Activated naive CD8-positive, alpha-beta T cell treated with anti-CD3 and anti-CD28 coated beads, Interleukin-2, amount 10 ng/mL, durations not matched to agents 7 days and 5 days (primary cell): ENCODE data around the gene TIGAR. TPM values are rescaled to one million over a fixed set of nuclear protein-coding genes. Genes with fewer than 3 reads are reported as not detected.

Source experiments
- ATAC-seq: fragments of 150-1000 bp; cut with Tn5 transposase; one replicate; pipeline ENCODE4 v1.10.0; 2021; ENCODE audit warnings: low read depth, moderate library complexity
- POLR2A ChIA-PET: fragments of 350-600 bp; sonication (Branson Sonifier 250); formaldehyde crosslinking; loops from one replicate; lab custom pipeline; 2021; ENCODE audit warnings: antibody characterized with exemption; lab: Charles Lee
- DNase-seq: peaks from one replicate; pipeline ENCODE4 v3.0.0; 2021
- H3K27ac Mint-ChIP-seq: one replicate; pipeline ENCODE4 v1.8.0; 2022; ENCODE audit warnings: mild to moderate bottlenecking, mixed read lengths
- H3K27me3 Mint-ChIP-seq: one replicate; pipeline ENCODE4 v1.8.0; 2022; ENCODE audit warnings: mild to moderate bottlenecking, moderate library complexity, mixed read lengths
- H3K36me3 Mint-ChIP-seq: one replicate; pipeline ENCODE4 v1.8.0; 2021; ENCODE audit warnings: mild to moderate bottlenecking, mixed read lengths
- H3K4me1 Mint-ChIP-seq: one replicate; pipeline ENCODE4 v1.8.0; 2021; ENCODE audit warnings: mixed read lengths
- H3K4me3 Mint-ChIP-seq: one replicate; pipeline ENCODE4 v1.8.0; 2022; ENCODE audit warnings: mild to moderate bottlenecking, moderate library complexity, mixed read lengths
- H3K9me3 Mint-ChIP-seq: one replicate; pipeline ENCODE4 v1.8.0; 2021; ENCODE audit warnings: mixed read lengths
- total RNA-seq, 2 experiments: library from RNA; stranded (reverse); gene quantifications; one replicate each; pipeline ENCODE4 v1.2.3, GENCODE V29; 2021

Gene TIGAR
- total RNA-seq, 2 experiments from 2014 or later = 9.7 to 11.4 TPM

GRCh38 chr12:4379405-4379804 is 58.4 kb downstream of the TIGAR start, which contains the start of gene FGF23:
TSS of gene FGF23 (minus strand) at chr12:4379712. CDS start at chr12:4379582, 130 bp downstream.
- Mint-ChIP-seq H3K4me1 (no peaks in the 10 kb centered on the region), H3K9me3 (no peaks in the 10 kb centered on the region), H3K27ac (no peak within 1 kb of the TSS), H3K27me3 (peaks cover 53% of the 10 kb centered on the region), H3K36me3 (no peaks in the 10 kb centered on the region), H3K4me3 (no peak within 1 kb of the TSS)
- POLR2A ChIA-PET = no interaction called here
- ATAC-seq (no peak), DNase-seq (no peak)

DNA sequence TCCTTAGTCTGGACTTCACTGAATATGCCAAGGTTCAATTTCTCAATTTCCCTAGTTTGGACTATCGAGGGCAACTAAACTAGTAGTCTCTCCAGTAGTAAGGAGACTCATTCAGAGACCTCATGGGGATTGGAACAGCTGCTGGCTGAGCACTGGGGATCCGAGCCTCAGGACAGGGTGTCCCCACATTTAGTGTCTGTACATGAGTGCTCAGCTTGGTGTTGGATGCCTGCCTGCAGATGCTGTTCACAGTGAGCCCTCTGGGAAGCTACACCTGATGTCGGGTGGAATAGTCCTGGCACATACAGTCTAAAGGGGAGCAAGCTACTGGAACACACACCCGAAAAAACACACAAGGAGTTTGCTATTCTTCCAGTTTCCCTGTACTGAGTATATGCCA is 59.3 kb downstream of the TIGAR start:
- DNase-seq (no peak), ATAC-seq (no peak)
- Mint-ChIP-seq H3K27ac (no peak overlapping the region), H3K36me3 (no peaks in the 10 kb centered on the region), H3K9me3 (no peaks in the 10 kb centered on the region), H3K4me3 (no peak overlapping the region), H3K4me1 (no peaks in the 10 kb centered on the region), H3K27me3 (peaks cover 51% of the 10 kb centered on the region)
- POLR2A ChIA-PET = no interaction called here

- H3K4me1 Mint-ChIP-seq = no peaks in the 10 kb centered on the region
- no peaks in the 10 kb centered on the region for H3K9me3 Mint-ChIP-seq
- no peak overlapping the region for H3K4me3 Mint-ChIP-seq
- peaks cover 39% of the 10 kb centered on the region for H3K27me3 Mint-ChIP-seq
- H3K27ac Mint-ChIP-seq = no peak overlapping the region
- POLR2A ChIA-PET = no interaction called here
- no peaks in the 10 kb centered on the region for H3K36me3 Mint-ChIP-seq
- DNase-seq (no peak), ATAC-seq (no peak)
Measured at GRCh38 chr12:4383304-4383865, 62.4 kb downstream of the TIGAR start.

GRCh38 chr12:4386801-4387200 is 65.8 kb downstream of the TIGAR start:
- Mint-ChIP-seq H3K36me3 (no peaks in the 10 kb centered on the region), H3K9me3 (no peaks in the 10 kb centered on the region), H3K4me1 (peaks cover 2% of the 10 kb centered on the region), H3K27ac (no peak overlapping the region), H3K4me3 (no peak overlapping the region), H3K27me3 (peaks cover 16% of the 10 kb centered on the region)
- DNase-seq (no peak), ATAC-seq (no peak)
- POLR2A ChIA-PET = no interaction called here

- Mint-ChIP-seq H3K4me1 (peaks cover 8% of the 10 kb centered on the region), H3K27me3 (peaks cover 10% of the 10 kb centered on the region), H3K27ac (no peak overlapping the region), H3K9me3 (no peaks in the 10 kb centered on the region), H3K36me3 (no peaks in the 10 kb centered on the region), H3K4me3 (no peak overlapping the region)
- POLR2A ChIA-PET = no interaction called here
- ATAC-seq (no peak), DNase-seq (no peak)
Measured at GRCh38 chr12:4387607-4388006, 66.6 kb downstream of the TIGAR start.

DNA sequence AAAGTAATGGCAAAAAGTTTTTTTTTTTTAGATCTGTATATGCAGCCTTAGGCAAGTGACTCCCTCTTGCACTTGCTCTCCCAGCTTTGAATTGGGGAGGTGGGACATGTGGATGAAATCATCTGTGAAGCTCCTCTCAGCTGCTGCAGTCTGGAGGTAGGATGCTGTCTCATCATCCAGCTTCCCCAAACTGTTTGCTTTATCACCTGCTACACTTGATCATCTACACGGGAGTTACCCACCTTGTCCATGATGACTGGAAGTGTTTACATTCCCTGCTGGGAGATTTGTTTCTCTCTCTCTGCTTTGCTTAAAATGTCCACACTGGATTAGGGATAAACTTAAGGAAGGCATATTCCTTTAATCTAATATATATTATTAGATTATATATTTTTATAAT is 67.0 kb downstream of the TIGAR start:
- Mint-ChIP-seq H3K27me3 (peaks cover 8% of the 10 kb centered on the region), H3K9me3 (no peaks in the 10 kb centered on the region), H3K4me3 (no peak overlapping the region), H3K4me1 (peaks cover 12% of the 10 kb centered on the region), H3K36me3 (no peaks in the 10 kb centered on the region), H3K27ac (no peak overlapping the region)
- POLR2A ChIA-PET = no interaction called here
- ATAC-seq (no peak), DNase-seq (no peak)

- Mint-ChIP-seq H3K27ac (no peak overlapping the region), H3K9me3 (no peaks in the 10 kb centered on the region), H3K36me3 (no peaks in the 10 kb centered on the region), H3K4me3 (no peak overlapping the region), H3K4me1 (peaks cover 14% of the 10 kb centered on the region), H3K27me3 (peaks cover 8% of the 10 kb centered on the region)
- POLR2A ChIA-PET = no interaction called here
- DNase-seq = no peak
- no peak for ATAC-seq
Measured at GRCh38 chr12:4388662-4389061, 67.6 kb downstream of the TIGAR start.

DNA sequence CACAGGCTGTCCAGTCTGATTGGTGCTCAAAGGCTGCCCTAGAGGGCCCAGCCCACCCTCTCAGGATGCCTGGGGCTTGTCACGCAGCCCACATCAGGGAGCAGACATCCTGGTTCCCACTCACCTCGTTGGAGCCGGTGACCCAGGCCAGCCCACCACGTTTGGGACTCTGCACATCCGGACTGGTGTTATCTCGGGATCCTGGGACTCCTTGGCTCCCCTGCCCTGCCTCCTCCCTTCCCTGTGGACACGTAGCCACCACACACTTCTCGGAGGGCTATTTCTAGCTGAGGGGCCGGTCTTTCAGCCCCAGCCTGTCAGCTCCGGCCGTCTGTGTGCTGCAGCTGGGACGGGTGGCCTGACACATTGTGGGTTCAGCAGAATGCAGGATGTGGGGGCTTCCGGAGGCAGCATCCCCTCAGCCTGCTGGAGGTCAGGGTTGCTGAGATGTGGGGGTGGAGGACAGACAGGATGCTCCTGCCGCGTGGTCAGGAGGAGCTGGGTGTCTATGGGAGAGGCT is 71.3 kb downstream of the TIGAR start:
- Mint-ChIP-seq H3K9me3 (no peaks in the 10 kb centered on the region), H3K27ac (peak overlapping the region; percentile 80), H3K4me3 (peak overlapping the region; percentile 67), H3K27me3 (peaks cover 30% of the 10 kb centered on the region), H3K36me3 (no peaks in the 10 kb centered on the region), H3K4me1 (peaks cover 18% of the 10 kb centered on the region)
- peak; percentile 93 for ATAC-seq
- DNase-seq = peak; percentile 61
- POLR2A ChIA-PET = no interaction called here

- H3K4me1 Mint-ChIP-seq = peaks cover 18% of the 10 kb centered on the region
- POLR2A ChIA-PET = no interaction called here
- DNase-seq (no peak), ATAC-seq (no peak)
- H3K27me3 Mint-ChIP-seq = peaks cover 36% of the 10 kb centered on the region
- no peaks in the 10 kb centered on the region for H3K36me3 Mint-ChIP-seq
- no peak overlapping the region for H3K4me3 Mint-ChIP-seq
- peak overlapping the region; percentile 80 for H3K27ac Mint-ChIP-seq
- no peaks in the 10 kb centered on the region for H3K9me3 Mint-ChIP-seq
Measured at GRCh38 chr12:4393211-4393610, 72.2 kb downstream of the TIGAR start.

DNA sequence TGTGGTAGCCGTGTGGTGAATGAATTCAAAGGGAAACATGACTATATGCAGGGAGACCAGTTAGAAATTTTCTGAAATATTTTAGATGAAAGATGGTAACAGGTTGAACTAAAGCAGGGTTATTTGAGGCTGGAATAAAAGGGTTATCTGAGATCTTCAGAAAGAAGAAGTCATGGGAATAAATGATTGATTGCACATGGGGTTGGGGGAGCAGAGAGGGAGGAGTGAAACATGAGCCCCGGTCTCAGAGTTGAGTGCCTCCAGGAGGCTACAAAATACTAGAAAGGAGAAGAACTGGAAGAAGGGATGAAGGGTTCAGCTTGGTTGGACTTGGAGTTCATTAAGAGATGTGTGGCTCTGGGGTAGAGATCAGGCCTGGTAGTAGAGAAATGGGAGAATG is 74.8 kb downstream of the TIGAR start:
- Mint-ChIP-seq H3K36me3 (no peaks in the 10 kb centered on the region), H3K27me3 (peaks cover 46% of the 10 kb centered on the region), H3K4me1 (peaks cover 18% of the 10 kb centered on the region), H3K4me3 (no peak overlapping the region), H3K9me3 (no peaks in the 10 kb centered on the region), H3K27ac (no peak overlapping the region)
- no peak for DNase-seq
- no peak for ATAC-seq
- POLR2A ChIA-PET = no interaction called here

GRCh38 chr12:4401117-4401516 is 80.1 kb downstream of the TIGAR start:
- no peaks in the 10 kb centered on the region for H3K36me3 Mint-ChIP-seq
- no peaks in the 10 kb centered on the region for H3K4me1 Mint-ChIP-seq
- ATAC-seq (no peak), DNase-seq (no peak)
- no peaks in the 10 kb centered on the region for H3K9me3 Mint-ChIP-seq
- H3K4me3 Mint-ChIP-seq = no peak overlapping the region
- H3K27ac Mint-ChIP-seq = no peak overlapping the region
- POLR2A ChIA-PET = no interaction called here
- peaks cover 52% of the 10 kb centered on the region for H3K27me3 Mint-ChIP-seq

DNA sequence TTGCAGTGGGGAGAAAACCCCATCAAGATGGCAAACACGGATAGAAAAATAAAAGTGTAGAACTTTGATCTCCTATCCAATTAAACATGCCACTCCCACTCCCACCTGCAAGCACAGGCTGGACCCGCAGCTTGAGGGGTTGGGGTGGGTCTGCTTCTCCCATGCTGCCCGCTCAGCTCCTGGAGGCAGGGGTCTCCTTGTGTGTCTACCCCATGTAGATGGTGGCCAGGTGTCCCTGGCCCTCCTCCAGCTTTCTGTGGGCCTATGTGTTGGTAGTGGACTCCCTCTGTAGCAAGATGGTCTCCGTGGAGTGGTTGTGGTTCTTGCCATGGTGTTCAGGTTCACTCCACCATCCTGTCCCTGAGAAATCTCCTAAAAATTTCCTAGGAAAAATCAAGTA is 82.0 kb downstream of the TIGAR start:
- H3K4me1 Mint-ChIP-seq = no peaks in the 10 kb centered on the region
- H3K4me3 Mint-ChIP-seq = no peak overlapping the region
- H3K9me3 Mint-ChIP-seq = no peaks in the 10 kb centered on the region
- no peak for ATAC-seq
- POLR2A ChIA-PET = no interaction called here
- no peak overlapping the region for H3K27ac Mint-ChIP-seq
- peaks cover 40% of the 10 kb centered on the region for H3K27me3 Mint-ChIP-seq
- no peaks in the 10 kb centered on the region for H3K36me3 Mint-ChIP-seq
- DNase-seq = no peak
